ENCODE results near the gene ETV3L. TPM values are rescaled to one million over a fixed set of nuclear protein-coding genes. Genes with fewer than 3 reads are reported as not detected.
"Not testable (repeated sequence)": the region's sequence is repeated elsewhere in the genome, so short reads cannot be mapped to it uniquely, and the experiment has no call there.

Gene ETV3L
- total RNA-seq, 2 donors from 2014 or later = not detected

DNA sequence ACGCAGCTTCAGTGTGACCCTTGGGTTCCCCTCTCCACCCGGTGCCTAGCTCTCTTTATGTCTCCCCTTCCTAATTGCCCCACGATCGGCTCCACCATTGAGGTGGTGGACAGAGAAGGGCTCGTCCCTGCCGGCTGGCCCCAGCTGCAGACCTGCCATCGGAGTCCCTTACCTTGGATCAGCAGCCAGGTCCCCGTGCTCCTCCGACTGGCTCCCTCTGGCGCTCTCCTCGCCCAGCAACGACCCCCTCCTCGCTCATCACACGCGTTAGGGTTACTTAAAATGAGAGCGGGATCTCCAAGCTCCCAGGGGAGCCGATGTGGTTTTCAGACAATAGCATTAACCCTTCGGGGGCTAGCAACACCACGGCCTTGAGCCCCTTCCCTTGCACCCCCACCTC lies 8.1 kb upstream of the ETV3L start:
- peaks cover 37% of the 10 kb centered on the region for H3K4me1 Mint-ChIP-seq (ENCODE audit: low read depth)
- H3K4me3 Mint-ChIP-seq = no peak overlapping the region
- H3K36me3 Mint-ChIP-seq (ENCODE audit: insufficient read depth in 2 of 2) = no peaks in the 10 kb centered on the region
- no peak for ATAC-seq (replicated peaks in 1 of 2)
- H3K27me3 Mint-ChIP-seq (ENCODE audit: low read depth) = peaks cover 66% of the 10 kb centered on the region
- H3K27ac Mint-ChIP-seq = no peak overlapping the region
- H3K9me3 Mint-ChIP-seq = no peaks in the 10 kb centered on the region
- no peak for DNase-seq

DNA sequence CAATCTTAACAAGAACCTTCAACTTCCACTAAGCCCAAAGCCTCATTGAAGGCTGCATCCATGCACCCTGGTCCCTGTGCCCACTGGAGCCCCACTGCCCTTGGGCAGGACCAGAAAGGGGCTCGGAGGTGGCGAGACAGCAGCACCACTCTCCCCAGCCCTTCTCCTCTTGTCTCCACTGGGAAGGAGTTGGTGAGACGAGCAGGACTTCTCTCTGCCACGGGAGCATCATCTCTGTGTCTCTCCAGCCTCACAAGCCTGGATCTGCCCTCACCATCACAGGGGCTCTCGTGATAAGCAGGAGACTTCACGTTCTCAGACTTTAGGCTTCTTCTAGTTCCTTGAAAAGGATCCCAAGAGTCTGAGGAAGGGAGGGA lies 7.2 kb upstream of the ETV3L start:
- Mint-ChIP-seq H3K4me3 (peak overlapping the region in 1 of 2 donors; percentile 31), H3K27me3 (ENCODE audit: low read depth) (peaks cover 65% of the 10 kb centered on the region), H3K36me3 (ENCODE audit: insufficient read depth in 2 of 2) (no peaks in the 10 kb centered on the region), H3K27ac (no peak overlapping the region), H3K4me1 (ENCODE audit: low read depth) (peaks cover 30% of the 10 kb centered on the region), H3K9me3 (no peaks in the 10 kb centered on the region)
- no peak for ATAC-seq (replicated peaks in 1 of 2)
- no peak for DNase-seq

DNA sequence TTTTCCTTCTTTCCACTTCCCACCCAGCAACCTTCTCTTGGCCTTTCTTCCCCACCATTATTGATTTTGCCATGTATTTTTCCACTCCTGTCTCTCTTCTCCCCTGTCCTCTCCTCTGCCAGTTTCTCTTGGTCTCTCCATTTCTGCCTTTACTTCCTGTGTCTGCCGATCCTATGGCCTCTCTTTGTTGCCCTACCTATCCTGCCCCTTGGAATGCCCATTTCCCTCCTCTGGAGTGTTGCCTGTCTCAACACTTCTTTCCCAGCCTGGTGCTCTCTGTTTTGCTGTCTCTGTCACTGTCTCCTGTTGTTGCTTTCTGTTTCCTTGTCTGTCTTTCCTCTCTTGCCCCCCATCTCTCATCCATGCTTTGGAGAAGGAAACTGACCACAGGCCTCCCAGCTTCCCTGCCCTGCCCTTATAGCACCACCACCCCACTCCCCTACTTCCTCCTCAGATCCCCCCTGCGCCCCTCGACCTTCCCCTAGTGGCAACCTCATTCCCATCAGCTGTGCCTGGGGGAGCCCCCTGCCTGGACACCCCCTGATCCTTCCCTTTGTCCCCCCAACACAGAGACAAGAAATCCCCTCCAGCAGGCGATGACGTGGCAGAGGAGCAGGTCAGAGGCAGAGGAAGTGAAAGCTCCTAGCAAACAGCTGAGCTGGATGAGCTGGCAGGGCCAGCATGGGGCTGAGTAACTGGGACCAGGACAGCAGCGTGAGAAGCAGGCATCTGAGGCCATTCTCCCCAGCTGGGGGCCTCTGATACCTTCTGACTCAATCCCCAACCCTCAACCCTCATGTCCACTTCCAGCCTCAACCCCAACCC lies 6.6 kb upstream of the ETV3L start:
- DNase-seq = peak; percentile 64 to 69
- peak; percentile 95 to 99 for ATAC-seq (replicated peaks in 1 of 2)
- no peaks in the 10 kb centered on the region for H3K36me3 Mint-ChIP-seq (ENCODE audit: insufficient read depth in 2 of 2)
- H3K4me1 Mint-ChIP-seq (ENCODE audit: low read depth) = peaks cover 30% of the 10 kb centered on the region
- H3K27ac Mint-ChIP-seq = peak overlapping the region; percentile 4
- no peaks in the 10 kb centered on the region for H3K9me3 Mint-ChIP-seq
- H3K27me3 Mint-ChIP-seq (ENCODE audit: low read depth) = peaks cover 63% of the 10 kb centered on the region
- peak overlapping the region in 1 of 2 donors; percentile 31 for H3K4me3 Mint-ChIP-seq

DNA sequence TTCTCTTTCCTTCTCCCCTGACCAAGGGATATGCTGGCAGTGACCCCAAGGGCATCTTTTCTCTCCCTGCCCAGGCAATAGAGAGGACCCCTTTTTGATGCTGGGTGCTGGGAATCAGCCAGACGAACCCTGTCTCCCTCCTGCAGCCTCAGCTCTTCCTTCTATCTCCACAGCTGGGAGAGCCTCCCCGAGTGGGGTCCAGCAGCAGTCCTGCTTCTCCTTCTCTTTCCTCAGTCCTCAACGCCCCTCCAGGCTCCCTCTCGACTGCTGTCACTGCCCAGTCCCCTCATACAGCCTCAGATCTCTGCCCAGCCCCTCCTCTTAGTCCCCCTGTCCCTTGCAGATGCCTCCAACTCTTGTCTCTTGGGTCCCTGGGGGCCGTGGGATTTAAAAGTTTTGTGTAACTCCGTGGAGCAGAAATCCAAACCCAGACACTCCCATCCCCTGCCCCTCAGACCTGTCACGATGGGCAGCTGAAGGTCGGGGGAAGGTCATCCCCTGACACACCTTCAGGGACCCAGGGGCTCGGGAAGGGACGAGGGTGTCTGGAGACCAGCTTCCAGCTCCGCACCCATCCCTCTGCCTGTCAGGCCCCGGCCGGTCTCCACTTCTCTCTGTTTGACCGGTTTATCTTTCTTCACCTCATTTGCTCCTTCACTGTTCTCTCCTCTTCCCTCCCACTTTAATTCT lies 5.8 kb upstream of the ETV3L start:
- Mint-ChIP-seq H3K27me3 (ENCODE audit: low read depth) (peaks cover 59% of the 10 kb centered on the region), H3K27ac (no peak overlapping the region)
- ATAC-seq (replicated peaks in 1 of 2) = no peak

DNA sequence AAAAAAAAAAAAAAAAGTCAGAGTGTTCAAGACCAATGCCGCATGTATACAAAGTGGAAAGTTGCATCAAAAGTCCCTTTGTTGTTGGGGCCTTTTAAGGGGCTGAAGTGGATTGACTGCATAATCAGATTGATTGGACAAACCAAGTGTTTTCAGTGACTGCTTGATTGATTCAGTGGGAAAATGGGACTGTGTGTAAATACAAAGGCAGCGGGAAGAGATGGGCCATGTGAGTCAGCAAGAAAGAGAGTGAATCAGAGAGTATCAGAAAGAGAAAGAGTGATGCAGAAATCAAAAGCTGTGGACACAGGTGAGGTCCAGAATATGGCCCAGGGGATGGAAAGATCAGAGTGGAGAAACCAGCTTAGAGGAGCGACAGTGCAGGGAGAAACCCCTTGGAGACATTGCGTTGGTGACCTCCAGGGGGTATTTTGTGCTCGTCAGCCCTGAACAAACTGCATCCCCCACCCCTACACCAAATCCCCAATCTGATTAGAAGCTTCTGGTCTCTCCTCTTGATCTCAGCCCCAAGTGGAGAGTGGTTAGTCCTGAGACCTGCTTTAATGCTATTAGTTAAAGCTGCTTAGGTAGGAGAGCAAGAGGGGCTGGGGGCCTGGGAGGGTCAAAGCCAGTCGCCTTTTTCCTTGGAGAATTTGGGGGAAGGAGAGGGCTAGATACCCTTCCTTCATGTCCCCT lies 5.1 kb upstream of the ETV3L start:
- peaks cover 31% of the 10 kb centered on the region for H3K4me1 Mint-ChIP-seq (ENCODE audit: low read depth)
- ATAC-seq (replicated peaks in 1 of 2) (peak in 1 of 2 donors; percentile 33), DNase-seq (no peak)
- H3K9me3 Mint-ChIP-seq = no peaks in the 10 kb centered on the region
- H3K27me3 Mint-ChIP-seq (ENCODE audit: low read depth) = peaks cover 59% of the 10 kb centered on the region
- no peaks in the 10 kb centered on the region for H3K36me3 Mint-ChIP-seq (ENCODE audit: insufficient read depth in 2 of 2)
- peak overlapping the region; percentile 12 for H3K27ac Mint-ChIP-seq
- H3K4me3 Mint-ChIP-seq = no peak overlapping the region

More for the DNA sequence above, 5.8 kb upstream of the ETV3L start:
- peaks cover 30% of the 10 kb centered on the region for H3K4me1 Mint-ChIP-seq (ENCODE audit: low read depth)
- H3K4me3 Mint-ChIP-seq = peak overlapping the region in 1 of 2 donors; percentile 31
- no peaks in the 10 kb centered on the region for H3K9me3 Mint-ChIP-seq
- no peak for DNase-seq
- H3K36me3 Mint-ChIP-seq (ENCODE audit: insufficient read depth in 2 of 2) = no peaks in the 10 kb centered on the region

DNA sequence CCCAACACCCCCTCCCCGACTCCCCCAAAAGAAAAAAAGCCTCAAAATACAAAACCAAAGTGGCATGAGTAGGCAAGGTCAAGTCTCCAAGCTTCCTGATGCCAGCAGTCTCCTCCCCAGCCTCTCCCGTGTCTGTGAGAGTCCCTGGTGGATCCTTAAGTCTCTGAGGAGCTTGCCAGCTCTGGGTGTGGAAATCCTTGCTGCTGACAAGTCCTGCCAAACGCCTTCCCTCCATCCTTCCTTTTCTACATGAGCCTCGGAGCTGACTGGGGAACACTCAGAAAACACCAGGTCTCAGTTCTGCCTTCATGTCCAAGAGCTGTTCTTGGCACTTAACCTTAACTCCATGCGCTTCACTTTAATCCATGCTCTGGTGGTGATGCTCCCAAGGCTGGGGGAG lies 3.7 kb upstream of the ETV3L start:
- ATAC-seq (replicated peaks in 1 of 2) (no peak), DNase-seq (no peak)
- Mint-ChIP-seq H3K36me3 (ENCODE audit: insufficient read depth in 2 of 2) (no peaks in the 10 kb centered on the region), H3K4me3 (no peak overlapping the region), H3K27me3 (ENCODE audit: low read depth) (peaks cover 48% of the 10 kb centered on the region), H3K27ac (no peak overlapping the region), H3K9me3 (no peaks in the 10 kb centered on the region), H3K4me1 (ENCODE audit: low read depth) (peaks cover 45% of the 10 kb centered on the region)

DNA sequence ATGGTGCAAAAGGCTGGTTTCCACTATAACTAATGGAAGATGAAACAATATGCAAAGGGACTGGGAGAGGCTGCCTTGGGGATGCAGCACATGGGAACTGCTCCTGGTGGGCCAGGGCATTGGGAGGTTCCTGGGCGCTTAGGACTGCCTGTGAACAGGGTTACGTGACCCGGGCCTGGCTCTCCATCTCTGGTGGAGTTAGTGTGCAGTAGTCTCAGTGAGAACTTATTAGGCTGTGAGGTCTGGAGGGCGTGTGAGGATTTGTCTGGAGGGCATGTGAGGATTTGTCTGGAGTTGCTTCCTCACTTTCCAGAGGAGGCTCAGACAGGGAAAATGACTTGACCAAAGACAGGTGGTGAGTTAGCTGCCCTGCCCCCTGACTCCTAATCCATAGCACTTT lies 1.5 kb upstream of the ETV3L start:
- Mint-ChIP-seq H3K36me3 (ENCODE audit: insufficient read depth in 2 of 2) (no peaks in the 10 kb centered on the region), H3K4me3 (no peak overlapping the region), H3K4me1 (ENCODE audit: low read depth) (peaks cover 32% of the 10 kb centered on the region), H3K27me3 (ENCODE audit: low read depth) (peaks cover 28% of the 10 kb centered on the region), H3K9me3 (no peaks in the 10 kb centered on the region), H3K27ac (no peak overlapping the region)
- ATAC-seq (replicated peaks in 1 of 2) (no peak), DNase-seq (no peak)

DNA sequence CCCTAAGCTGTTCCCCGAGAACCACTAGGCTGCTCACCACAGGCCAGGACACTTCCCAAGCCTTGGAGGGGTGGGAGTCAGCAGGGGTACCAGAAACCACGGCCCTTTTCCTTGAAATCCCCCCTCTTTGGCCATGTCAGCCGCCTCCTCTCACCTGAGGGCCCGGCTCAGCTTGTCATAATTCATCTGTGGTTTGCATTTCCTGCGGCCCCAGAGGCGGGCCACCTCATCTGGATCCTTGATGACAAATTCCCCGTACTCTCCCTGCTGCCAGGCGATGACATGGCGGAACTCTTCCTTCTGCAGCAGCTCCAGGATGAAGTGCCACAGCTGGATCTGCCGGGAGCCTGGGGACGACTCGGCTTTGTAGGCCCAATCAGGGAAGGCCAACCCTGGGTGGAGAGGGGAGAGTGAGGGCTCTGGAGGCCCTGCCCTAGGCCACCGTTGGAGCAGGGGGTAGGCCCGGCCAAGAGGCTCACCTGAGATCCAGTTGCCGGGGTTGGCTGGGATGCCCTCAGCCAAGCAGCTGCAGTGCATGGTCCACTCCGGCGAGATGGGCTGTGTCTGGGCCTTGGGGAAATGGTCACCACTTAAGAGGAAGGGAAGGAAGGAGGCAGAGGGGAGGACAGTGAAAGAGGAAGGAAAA lies 498 bp downstream of the ETV3L start:
- not testable (repeated sequence) for H3K36me3 Mint-ChIP-seq (ENCODE audit: insufficient read depth in 2 of 2); DNase-seq; H3K27ac Mint-ChIP-seq; H3K9me3 Mint-ChIP-seq
- Mint-ChIP-seq H3K27me3 (ENCODE audit: low read depth) (peaks cover 13% of the 10 kb centered on the region), H3K4me3 (peak overlapping the region in 1 of 2 donors; percentile 20), H3K4me1 (ENCODE audit: low read depth) (peaks cover 20% of the 10 kb centered on the region)
- peak; percentile 52 to 85 for ATAC-seq (replicated peaks in 1 of 2)

DNA sequence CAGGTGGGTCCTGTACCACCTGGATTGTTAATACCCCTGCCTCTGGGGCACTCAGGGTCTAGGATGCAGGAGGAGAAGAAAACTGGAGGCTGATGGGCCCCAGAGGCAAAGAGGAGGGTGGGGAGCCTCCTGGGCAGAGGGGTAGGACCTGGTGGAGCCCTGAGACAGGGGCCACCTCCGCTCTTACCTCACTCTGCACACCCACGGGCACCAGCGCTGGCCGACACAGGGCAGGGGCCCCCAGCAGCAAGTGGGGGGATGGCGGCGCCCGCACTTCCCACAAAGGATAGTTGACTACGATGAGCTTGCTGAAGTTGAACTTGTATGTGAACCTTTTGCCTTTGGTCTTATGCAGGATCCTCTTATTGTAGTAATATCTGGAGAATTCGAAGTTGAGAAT lies 1.1 kb downstream of the ETV3L start:
- Mint-ChIP-seq H3K27me3 (ENCODE audit: low read depth) (peaks cover 10% of the 10 kb centered on the region), H3K36me3 (ENCODE audit: insufficient read depth in 2 of 2) (no peaks in the 10 kb centered on the region), H3K9me3 (no peaks in the 10 kb centered on the region), H3K4me3 (no peak overlapping the region), H3K27ac (no peak overlapping the region), H3K4me1 (ENCODE audit: low read depth) (peaks cover 20% of the 10 kb centered on the region)
- DNase-seq (no peak), ATAC-seq (replicated peaks in 1 of 2) (no peak)

DNA sequence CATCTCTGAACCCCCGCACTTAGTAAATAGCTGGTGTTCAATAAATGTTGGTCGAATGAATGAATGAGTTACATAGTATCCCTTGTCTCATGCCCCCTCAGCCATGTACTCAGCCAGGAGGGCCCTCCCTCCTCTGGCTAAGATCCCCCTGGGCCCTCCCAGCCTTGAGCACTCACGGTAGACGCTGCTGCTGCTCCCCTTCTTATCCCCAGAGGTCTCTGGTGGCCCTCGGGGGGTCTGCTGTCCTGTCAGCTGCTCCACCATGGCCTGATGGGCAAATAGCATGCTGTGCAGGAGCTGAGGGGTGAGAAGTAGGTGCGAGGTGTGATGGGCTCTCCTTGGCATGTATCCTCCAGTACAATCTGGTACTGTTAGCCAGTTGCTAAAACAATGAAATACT lies 1.9 kb downstream of the ETV3L start:
- no peaks in the 10 kb centered on the region for H3K9me3 Mint-ChIP-seq
- H3K4me3 Mint-ChIP-seq = no peak overlapping the region
- ATAC-seq (replicated peaks in 1 of 2) (no peak), DNase-seq (no peak)
- no peak overlapping the region for H3K27ac Mint-ChIP-seq
- peaks cover 6% of the 10 kb centered on the region for H3K27me3 Mint-ChIP-seq (ENCODE audit: low read depth)
- peaks cover 20% of the 10 kb centered on the region for H3K4me1 Mint-ChIP-seq (ENCODE audit: low read depth)
- H3K36me3 Mint-ChIP-seq (ENCODE audit: insufficient read depth in 2 of 2) = no peaks in the 10 kb centered on the region

DNA sequence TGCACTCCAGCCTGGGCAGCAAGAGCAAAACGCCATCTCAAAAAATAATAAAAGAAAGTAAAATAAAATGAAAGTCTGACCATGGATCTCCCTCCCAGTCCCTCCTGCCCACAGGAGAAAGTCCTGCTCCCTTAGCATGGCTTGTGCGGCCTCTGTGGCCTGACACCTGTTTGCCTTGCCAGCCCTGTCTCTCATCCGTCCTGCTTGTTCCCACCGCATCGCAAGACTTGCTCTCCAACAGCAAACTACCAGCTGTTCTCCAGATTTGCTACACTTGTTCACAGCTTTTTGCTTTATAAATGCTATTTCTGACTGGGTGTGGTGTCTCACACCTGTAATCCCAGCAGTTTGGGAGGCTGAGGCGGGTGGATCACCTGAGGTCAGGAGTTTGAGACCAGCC lies 2.7 kb downstream of the ETV3L start:
- no peak for DNase-seq
- no peak for ATAC-seq (replicated peaks in 1 of 2)
- Mint-ChIP-seq H3K4me1 (ENCODE audit: low read depth) (peaks cover 20% of the 10 kb centered on the region), H3K9me3 (no peaks in the 10 kb centered on the region), H3K27me3 (ENCODE audit: low read depth) (no peaks in the 10 kb centered on the region), H3K36me3 (ENCODE audit: insufficient read depth in 2 of 2) (no peaks in the 10 kb centered on the region), H3K4me3 (no peak overlapping the region), H3K27ac (no peak overlapping the region)

DNA sequence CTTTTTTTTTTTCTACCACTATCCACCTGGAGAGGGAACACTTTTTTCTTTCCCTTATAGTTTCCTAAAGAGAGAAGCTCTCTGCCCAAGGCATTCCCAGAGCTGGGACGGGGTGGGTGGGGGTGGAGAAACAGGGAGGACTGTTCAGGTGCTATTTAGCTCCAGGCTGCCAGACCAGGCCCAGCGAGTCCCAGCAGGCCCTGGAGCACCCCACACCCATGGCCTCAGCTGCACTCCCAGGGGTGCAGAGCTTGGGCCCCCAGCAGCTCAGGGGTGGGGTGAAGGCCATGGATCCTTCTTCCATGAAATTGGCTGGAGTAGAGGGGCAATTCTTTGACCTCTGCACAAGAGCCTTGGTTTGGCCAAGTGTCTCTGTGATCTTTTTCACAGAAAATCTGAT lies 4.1 kb downstream of the ETV3L start:
- Mint-ChIP-seq H3K36me3 (ENCODE audit: insufficient read depth in 2 of 2) (no peaks in the 10 kb centered on the region), H3K27ac (no peak overlapping the region), H3K27me3 (ENCODE audit: low read depth) (no peaks in the 10 kb centered on the region), H3K4me3 (no peak overlapping the region), H3K4me1 (ENCODE audit: low read depth) (peaks cover 20% of the 10 kb centered on the region), H3K9me3 (no peaks in the 10 kb centered on the region)
- ATAC-seq (replicated peaks in 1 of 2) (no peak), DNase-seq (no peak)

DNA sequence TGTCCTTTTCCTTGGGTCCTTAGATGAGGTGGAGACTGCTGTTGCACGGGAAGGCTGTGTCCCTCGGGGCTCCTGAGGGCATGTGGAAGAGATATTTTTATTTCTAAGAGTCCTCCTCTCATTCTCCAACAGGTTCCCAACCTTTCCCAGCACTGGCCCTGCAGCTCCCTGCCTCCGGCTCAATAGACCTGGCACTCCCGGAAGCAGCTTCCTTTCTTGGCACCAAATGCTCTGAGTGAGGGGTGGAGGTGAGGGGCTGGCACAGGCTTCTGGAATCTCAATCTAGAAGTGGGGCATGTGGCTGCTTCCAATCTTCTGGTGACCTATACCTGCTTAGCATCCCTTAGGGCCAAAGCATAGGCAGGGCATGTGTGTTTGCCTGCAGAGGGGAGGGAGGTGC lies 4.5 kb downstream of the ETV3L start:
- peaks cover 20% of the 10 kb centered on the region for H3K4me1 Mint-ChIP-seq (ENCODE audit: low read depth)
- no peak for ATAC-seq (replicated peaks in 1 of 2)

More for the DNA sequence above, 4.5 kb downstream of the ETV3L start:
- Mint-ChIP-seq H3K36me3 (ENCODE audit: insufficient read depth in 2 of 2) (no peaks in the 10 kb centered on the region), H3K27ac (no peak overlapping the region), H3K4me3 (no peak overlapping the region), H3K27me3 (ENCODE audit: low read depth) (no peaks in the 10 kb centered on the region), H3K9me3 (no peaks in the 10 kb centered on the region)
- DNase-seq = no peak
